Testis (tissue), 3 donors: Measurements from ENCODE around the gene ADCY2. TPM values are rescaled to one million over a fixed set of nuclear protein-coding genes. Genes with fewer than 3 reads are reported as not detected.

Experiments
- DNase-seq: peaks from one replicate; pipeline ENCODE4 v3.0.0-alpha.2; 2019
- H3K27ac ChIP-seq, 2 donors: fragments of 200-600 bp; sonication (generic); one replicate each; pipeline ENCODE4 v1.5.1; 2019
- H3K27me3 ChIP-seq: fragments of 200-600 bp; sonication (generic); one replicate; pipeline ENCODE4 v1.5.1; 2019
- H3K36me3 ChIP-seq: fragments of 200-600 bp; sonication (generic); one replicate; pipeline ENCODE4 v1.5.1; 2017; ENCODE audit warnings: low read depth; ENCODE audit errors: missing control alignments
- H3K4me1 ChIP-seq: fragments of 200-600 bp; sonication (generic); one replicate; pipeline ENCODE4 v1.5.1; 2019
- H3K4me3 ChIP-seq, 2 donors: fragments of 200-600 bp; sonication (generic); one replicate each; pipeline ENCODE4 v1.5.1; 2017 to 2019
- H3K9me3 ChIP-seq: fragments of 200-600 bp; sonication (generic); one replicate; pipeline ENCODE4 v1.5.1; 2017
- POLR2A ChIP-seq: fragments of 450-650 bp; IDR thresholded peaks from one replicate; pipeline ENCODE4 v1.6.1; 2017; ENCODE audit warnings: antibody characterized with exemption, mild to moderate bottlenecking, moderate library complexity
- WGBS, 2 donors: methylation state at CpG; one replicate each; pipeline ENCODE4 v1.1.5; 2018; 5-methylcytosine and 5-hydroxymethylcytosine counted together
- intact Hi-C: fragments of 100-400 bp; cut with DNase I; formaldehyde crosslinking; loops from one replicate; pipeline ENCODE4 v1.15.1; 2023; ENCODE audit warnings: low total_unique reads
- polyA plus RNA-seq: library from polyadenylated mRNA; stranded (reverse); fragments of 350-450 nt; fragmentation: Illumina TruSeq; extraction: RNeasy Lipid Tissue Mini Kit (QIAGEN cat#74804); gene quantifications from one replicate; pipeline ENCODE4 v1.2.3, GENCODE V29; 2014; ENCODE audit warnings: low read depth, low replicate concordance; ENCODE audit not compliant: insufficient read depth
- total RNA-seq, 2 donors: library from RNA; depleted of rRNA; stranded (reverse); fragments of >200 nt; gene quantifications; one replicate each; pipeline ENCODE4 v1.2.3, GENCODE V29; 2016
- TF ChIP-seq, protein P1 (sequence below), 3 experiments: fragments of 450-650 bp in 2 of 3; fragments of 200-600 bp in 1 of 3; sonication (generic) in 1 of 3; IDR thresholded peaks; one replicate each; pipeline ENCODE4 v1.5.1; 2016 to 2019; ENCODE audit warnings: antibody characterized with exemption in 3 of 3, mild to moderate bottlenecking in 2 of 3, moderate library complexity in 1 of 3

Gene ADCY2
- total and polyA plus RNA-seq, 3 donors from 2014 or later: 9.4 to 18.5 (median 10.5) TPM

DNA sequence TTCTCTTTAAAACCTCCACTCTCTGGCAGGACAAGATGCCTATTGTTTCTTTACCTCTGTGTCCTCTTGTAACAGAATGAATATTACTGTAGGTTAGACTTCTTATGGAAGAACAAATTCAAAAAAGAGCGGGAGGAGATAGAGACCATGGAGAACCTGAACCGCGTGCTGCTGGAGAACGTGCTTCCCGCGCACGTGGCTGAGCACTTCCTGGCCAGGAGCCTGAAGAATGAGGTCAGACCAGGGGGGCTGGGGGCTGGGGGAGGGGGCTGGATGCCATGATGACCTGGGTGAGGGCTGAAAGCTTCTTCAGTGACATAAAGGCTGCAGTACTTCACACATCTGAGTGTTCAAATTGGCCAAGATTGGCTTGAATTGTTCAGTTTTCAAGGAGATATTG lies 393.6 kb downstream of the ADCY2 start:
- Histone ChIP-seq H3K9me3 (no peaks in the 10 kb centered on the region), H3K27ac (no peak overlapping the region), H3K36me3 (no peaks in the 10 kb centered on the region), H3K27me3 (no peaks in the 10 kb centered on the region), H3K4me3 (no peak overlapping the region), H3K4me1 (peaks cover 5% of the 10 kb centered on the region)
- no peak for DNase-seq
- intact Hi-C loops: no loop called here
- TF ChIP-seq POLR2A: no peak
- TF ChIP-seq, protein P1, sequence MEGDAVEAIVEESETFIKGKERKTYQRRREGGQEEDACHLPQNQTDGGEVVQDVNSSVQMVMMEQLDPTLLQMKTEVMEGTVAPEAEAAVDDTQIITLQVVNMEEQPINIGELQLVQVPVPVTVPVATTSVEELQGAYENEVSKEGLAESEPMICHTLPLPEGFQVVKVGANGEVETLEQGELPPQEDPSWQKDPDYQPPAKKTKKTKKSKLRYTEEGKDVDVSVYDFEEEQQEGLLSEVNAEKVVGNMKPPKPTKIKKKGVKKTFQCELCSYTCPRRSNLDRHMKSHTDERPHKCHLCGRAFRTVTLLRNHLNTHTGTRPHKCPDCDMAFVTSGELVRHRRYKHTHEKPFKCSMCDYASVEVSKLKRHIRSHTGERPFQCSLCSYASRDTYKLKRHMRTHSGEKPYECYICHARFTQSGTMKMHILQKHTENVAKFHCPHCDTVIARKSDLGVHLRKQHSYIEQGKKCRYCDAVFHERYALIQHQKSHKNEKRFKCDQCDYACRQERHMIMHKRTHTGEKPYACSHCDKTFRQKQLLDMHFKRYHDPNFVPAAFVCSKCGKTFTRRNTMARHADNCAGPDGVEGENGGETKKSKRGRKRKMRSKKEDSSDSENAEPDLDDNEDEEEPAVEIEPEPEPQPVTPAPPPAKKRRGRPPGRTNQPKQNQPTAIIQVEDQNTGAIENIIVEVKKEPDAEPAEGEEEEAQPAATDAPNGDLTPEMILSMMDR (IDR thresholded peaks at IDR 0.05): no peak
- WGBS, 2 donors: 88 to 93% methylated on average over 7 of the region's 7 CpGs

DNA sequence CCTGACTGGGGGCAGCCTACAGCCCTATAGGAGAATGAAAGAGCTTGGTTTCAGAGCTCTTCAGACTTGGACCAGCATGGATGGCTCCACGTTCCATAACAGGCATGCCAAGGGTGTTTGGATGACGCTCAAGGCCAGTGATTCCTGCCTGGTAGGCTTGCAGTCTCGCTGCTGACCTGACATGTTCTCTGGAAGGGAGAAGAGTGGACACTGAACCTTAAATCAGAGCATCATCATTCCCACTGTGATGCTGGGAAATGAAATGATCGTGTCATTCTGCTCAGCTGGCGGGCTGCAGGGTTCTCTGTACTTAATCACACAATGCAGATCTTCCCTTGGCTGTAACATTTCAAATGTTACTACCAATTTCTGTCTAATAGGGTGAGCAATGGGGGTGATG lies 398.0 kb downstream of the ADCY2 start:
- H3K27ac ChIP-seq: no peak overlapping the region

DNA sequence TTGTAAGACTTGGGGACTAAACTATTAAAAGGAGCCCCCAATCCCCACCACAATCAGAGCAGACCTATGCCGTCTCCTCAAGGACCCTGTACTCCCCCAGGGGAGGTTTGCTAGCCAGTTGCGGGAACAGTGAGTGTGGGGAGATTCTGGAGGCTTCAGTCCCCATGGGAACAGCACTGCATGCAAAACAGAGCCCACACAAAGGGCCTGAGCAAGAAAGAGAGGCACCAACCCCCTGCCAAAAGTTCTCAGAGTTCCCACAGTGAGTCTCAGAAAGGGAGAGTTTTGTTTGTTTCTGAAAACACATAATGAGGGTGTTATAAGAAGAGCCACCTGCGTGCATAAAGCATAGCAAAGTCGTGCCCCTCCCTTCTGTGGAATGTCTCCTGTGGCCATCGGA lies 398.4 kb downstream of the ADCY2 start:
- H3K36me3 ChIP-seq: no peaks in the 10 kb centered on the region
- no peak overlapping the region for H3K4me3 ChIP-seq
- DNase-seq: no peak
- WGBS, 2 donors: 46 to 70% methylated on average over 5 of the region's 5 CpGs
- H3K4me1 ChIP-seq: peaks cover 6% of the 10 kb centered on the region
- no peak overlapping the region for H3K27ac ChIP-seq
- intact Hi-C loops: no loop called here
- H3K9me3 ChIP-seq: no peaks in the 10 kb centered on the region
- TF ChIP-seq, protein P1 (IDR thresholded peaks at IDR 0.05): no peak
- no peak for TF ChIP-seq POLR2A
- no peaks in the 10 kb centered on the region for H3K27me3 ChIP-seq

More for the DNA sequence above, 398.0 kb downstream of the ADCY2 start:
- intact Hi-C loops: no loop called here
- H3K9me3 ChIP-seq: no peaks in the 10 kb centered on the region
- peak; percentile 26 for DNase-seq
- H3K4me1 ChIP-seq: peaks cover 6% of the 10 kb centered on the region
- H3K27me3 ChIP-seq: no peaks in the 10 kb centered on the region
- no peak for TF ChIP-seq POLR2A
- TF ChIP-seq, protein P1 (IDR thresholded peaks at IDR 0.05): no peak
- no peaks in the 10 kb centered on the region for H3K36me3 ChIP-seq
- WGBS, 2 donors: 45 to 58% methylated on average over 4 to 5 of the region's 5 CpGs
- no peak overlapping the region for H3K4me3 ChIP-seq

DNA sequence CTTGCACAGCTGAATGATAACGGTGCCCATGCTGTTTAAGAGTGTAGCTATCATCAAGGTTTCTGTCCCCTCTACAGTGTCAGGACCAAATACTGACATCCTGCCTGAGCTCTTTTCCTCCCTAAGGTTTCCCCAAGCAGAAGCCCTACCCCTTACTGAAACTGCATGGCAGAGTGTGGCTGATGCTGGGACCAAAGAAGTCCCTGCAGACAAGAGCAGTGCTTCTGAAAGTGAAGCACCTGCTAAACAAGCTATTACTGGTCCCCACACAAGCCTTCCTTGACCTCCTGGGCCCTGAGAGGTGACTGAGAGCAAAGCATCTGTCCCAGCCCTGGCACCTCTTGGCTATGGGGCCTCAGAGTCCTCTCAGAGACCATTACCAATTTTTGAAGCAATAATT lies 398.9 kb downstream of the ADCY2 start:
- H3K9me3 ChIP-seq: no peaks in the 10 kb centered on the region
- no peaks in the 10 kb centered on the region for H3K27me3 ChIP-seq
- no peak overlapping the region for H3K4me3 ChIP-seq
- H3K4me1 ChIP-seq: peaks cover 6% of the 10 kb centered on the region
- DNase-seq: no peak
- intact Hi-C loops: no loop called here
- H3K36me3 ChIP-seq: no peaks in the 10 kb centered on the region
- TF ChIP-seq, protein P1 (IDR thresholded peaks at IDR 0.05): no peak
- no peak for TF ChIP-seq POLR2A
- WGBS, 2 donors: 73 to 77% methylated on average over 1 of the region's 1 CpG
- H3K27ac ChIP-seq: no peak overlapping the region

DNA sequence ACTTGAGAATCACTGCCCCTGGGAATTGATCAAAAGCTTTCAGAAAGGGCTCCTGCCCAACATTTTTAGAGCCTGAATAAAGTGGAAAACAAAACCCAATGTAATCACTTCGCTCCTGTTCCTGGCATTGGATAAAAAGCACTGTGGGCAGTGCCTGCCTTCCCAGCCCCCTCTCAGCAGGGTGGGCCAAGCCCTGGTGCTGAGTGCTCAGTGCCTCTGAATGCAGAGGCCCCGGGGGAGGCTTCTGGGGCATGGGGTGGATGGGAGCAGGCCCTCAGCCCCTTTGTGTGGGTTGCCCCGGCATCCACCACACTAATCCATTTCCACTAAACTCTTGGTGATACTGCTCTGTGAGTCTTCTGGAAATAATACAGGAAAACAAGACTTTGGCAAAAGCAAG lies 399.4 kb downstream of the ADCY2 start:
- Histone ChIP-seq H3K4me3 (no peak overlapping the region), H3K27ac (no peak overlapping the region), H3K9me3 (no peaks in the 10 kb centered on the region), H3K36me3 (no peaks in the 10 kb centered on the region), H3K27me3 (no peaks in the 10 kb centered on the region), H3K4me1 (peaks cover 6% of the 10 kb centered on the region)
- intact Hi-C loops: no loop called here
- 78 to 95% methylated on average over 2 to 3 of the region's 3 CpGs for WGBS, 2 donors
- TF ChIP-seq, protein P1 (IDR thresholded peaks at IDR 0.05): no peak
- no peak for TF ChIP-seq POLR2A
- no peak for DNase-seq
